GM23338 (cell line): ENCODE results near the gene GRIN1.

Experiments
- CREB1 ChIP-seq: fragments of 250-450 bp; sonication (Bioruptor Pico); IDR thresholded peaks from 2 replicates; pipeline ENCODE4 v1.5.0; 2020; ENCODE audit warnings: low read depth, mild to moderate bottlenecking, moderate library complexity
- ETS1 ChIP-seq: IDR thresholded peaks from 2 replicates; pipeline ENCODE4 v1.6.1; 2016; ENCODE audit warnings: antibody characterized with exemption
- EZH2 ChIP-seq: fragments of 200-600 bp; sonication (generic); IDR thresholded peaks from one replicate; pipeline ENCODE4 v1.8.0; 2017; ENCODE audit warnings: antibody characterized with exemption, mild to moderate bottlenecking, low read depth; ENCODE audit not compliant: unreplicated experiment
- EZH2phosphoT487 ChIP-seq: fragments of 200-600 bp; sonication (generic); IDR thresholded peaks from one replicate; pipeline ENCODE4 v1.8.1; 2018; ENCODE audit warnings: antibody characterized with exemption; ENCODE audit not compliant: unreplicated experiment
- JUNB ChIP-seq: IDR thresholded peaks from one replicate; pipeline ENCODE4 v1.6.1; 2016; ENCODE audit warnings: antibody characterized with exemption; ENCODE audit not compliant: unreplicated experiment
- NANOG ChIP-seq: IDR thresholded peaks from 2 replicates; pipeline ENCODE4 v1.6.1; 2016; ENCODE audit warnings: antibody characterized with exemption, borderline replicate concordance
- POLR2AphosphoS5 ChIP-seq: IDR thresholded peaks from 2 replicates; pipeline ENCODE4 v1.6.1; 2016; ENCODE audit warnings: antibody characterized with exemption, low read depth
- STAT1 ChIP-seq: IDR thresholded peaks from one replicate; pipeline ENCODE4 v1.6.1; 2016; ENCODE audit warnings: antibody characterized with exemption; ENCODE audit not compliant: unreplicated experiment
- ZNF462 ChIP-seq: fragments of 250-450 bp; sonication (Bioruptor Pico); IDR thresholded peaks from 2 replicates; pipeline ENCODE4 v1.5.0; 2020; ENCODE audit warnings: mild to moderate bottlenecking, moderate library complexity
- TF ChIP-seq, protein P1 (sequence below), 2 experiments: fragments of 200-600 bp in 1 of 2; sonication (generic) in 1 of 2; conservative IDR thresholded peaks; 2 replicates each; pipeline versions ENCODE4 v1.5.1 to v1.6.1; 2016 to 2017; ENCODE audit warnings: antibody characterized with exemption in 2 of 2, low read depth in 2 of 2, mild to moderate bottlenecking in 2 of 2, moderate library complexity in 1 of 2
- TF ChIP-seq, protein P2 (sequence below): IDR thresholded peaks from one replicate; pipeline ENCODE4 v1.6.1; 2018; ENCODE audit warnings: antibody characterized with exemption; ENCODE audit not compliant: unreplicated experiment

- no peak; the same call in none of the 2 replicates for TF ChIP-seq POLR2AphosphoS5
- TF ChIP-seq, protein P1, sequence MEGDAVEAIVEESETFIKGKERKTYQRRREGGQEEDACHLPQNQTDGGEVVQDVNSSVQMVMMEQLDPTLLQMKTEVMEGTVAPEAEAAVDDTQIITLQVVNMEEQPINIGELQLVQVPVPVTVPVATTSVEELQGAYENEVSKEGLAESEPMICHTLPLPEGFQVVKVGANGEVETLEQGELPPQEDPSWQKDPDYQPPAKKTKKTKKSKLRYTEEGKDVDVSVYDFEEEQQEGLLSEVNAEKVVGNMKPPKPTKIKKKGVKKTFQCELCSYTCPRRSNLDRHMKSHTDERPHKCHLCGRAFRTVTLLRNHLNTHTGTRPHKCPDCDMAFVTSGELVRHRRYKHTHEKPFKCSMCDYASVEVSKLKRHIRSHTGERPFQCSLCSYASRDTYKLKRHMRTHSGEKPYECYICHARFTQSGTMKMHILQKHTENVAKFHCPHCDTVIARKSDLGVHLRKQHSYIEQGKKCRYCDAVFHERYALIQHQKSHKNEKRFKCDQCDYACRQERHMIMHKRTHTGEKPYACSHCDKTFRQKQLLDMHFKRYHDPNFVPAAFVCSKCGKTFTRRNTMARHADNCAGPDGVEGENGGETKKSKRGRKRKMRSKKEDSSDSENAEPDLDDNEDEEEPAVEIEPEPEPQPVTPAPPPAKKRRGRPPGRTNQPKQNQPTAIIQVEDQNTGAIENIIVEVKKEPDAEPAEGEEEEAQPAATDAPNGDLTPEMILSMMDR (conservative IDR thresholded peaks at IDR 0.05; ENCODE audit: low read depth in 2 of 2): no peak
- peak; percentile 61; the same call in 1 of the 2 replicates for TF ChIP-seq CREB1 (CRISPR knock-in tag)
- TF ChIP-seq EZH2: no peak
- TF ChIP-seq, protein P2, sequence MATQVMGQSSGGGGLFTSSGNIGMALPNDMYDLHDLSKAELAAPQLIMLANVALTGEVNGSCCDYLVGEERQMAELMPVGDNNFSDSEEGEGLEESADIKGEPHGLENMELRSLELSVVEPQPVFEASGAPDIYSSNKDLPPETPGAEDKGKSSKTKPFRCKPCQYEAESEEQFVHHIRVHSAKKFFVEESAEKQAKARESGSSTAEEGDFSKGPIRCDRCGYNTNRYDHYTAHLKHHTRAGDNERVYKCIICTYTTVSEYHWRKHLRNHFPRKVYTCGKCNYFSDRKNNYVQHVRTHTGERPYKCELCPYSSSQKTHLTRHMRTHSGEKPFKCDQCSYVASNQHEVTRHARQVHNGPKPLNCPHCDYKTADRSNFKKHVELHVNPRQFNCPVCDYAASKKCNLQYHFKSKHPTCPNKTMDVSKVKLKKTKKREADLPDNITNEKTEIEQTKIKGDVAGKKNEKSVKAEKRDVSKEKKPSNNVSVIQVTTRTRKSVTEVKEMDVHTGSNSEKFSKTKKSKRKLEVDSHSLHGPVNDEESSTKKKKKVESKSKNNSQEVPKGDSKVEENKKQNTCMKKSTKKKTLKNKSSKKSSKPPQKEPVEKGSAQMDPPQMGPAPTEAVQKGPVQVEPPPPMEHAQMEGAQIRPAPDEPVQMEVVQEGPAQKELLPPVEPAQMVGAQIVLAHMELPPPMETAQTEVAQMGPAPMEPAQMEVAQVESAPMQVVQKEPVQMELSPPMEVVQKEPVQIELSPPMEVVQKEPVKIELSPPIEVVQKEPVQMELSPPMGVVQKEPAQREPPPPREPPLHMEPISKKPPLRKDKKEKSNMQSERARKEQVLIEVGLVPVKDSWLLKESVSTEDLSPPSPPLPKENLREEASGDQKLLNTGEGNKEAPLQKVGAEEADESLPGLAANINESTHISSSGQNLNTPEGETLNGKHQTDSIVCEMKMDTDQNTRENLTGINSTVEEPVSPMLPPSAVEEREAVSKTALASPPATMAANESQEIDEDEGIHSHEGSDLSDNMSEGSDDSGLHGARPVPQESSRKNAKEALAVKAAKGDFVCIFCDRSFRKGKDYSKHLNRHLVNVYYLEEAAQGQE: no peak
- no peak for TF ChIP-seq EZH2phosphoT487
- no peak for TF ChIP-seq ETS1
- TF ChIP-seq JUNB: no peak
- no peak for TF ChIP-seq NANOG
- TF ChIP-seq ZNF462: no peak
- no peak for TF ChIP-seq STAT1
Measured at GRCh38 chr9:137129456-137130175, 9.3 kb upstream of the GRIN1 start.
